Stimulated activated CD4-positive, alpha-beta T cell treated with anti-CD3 and anti-CD28 coated beads, Interleukin-2, amount 100 ng/mL, for 4 hours (primary cell): ENCODE measurements around the gene NEB.

ENCODE experiments used
- DNase-seq: peaks from one replicate; pipeline ENCODE4 v3.0.0-alpha.2; 2020; ENCODE audit warnings: low read depth

The NEB gene

GRCh38 chr2:151733771-151734672, at the start of gene NEB:
TSS of gene NEB (minus strand) at chr2:151734476. CDS start at chr2:151733156, 1,320 bp downstream.
- DNase-seq, result no peak

- no peak for DNase-seq
These were observed 48.9 kb upstream of the NEB start for GRCh38 chr2:151783133-151783520.

GRCh38 chr2:151782378-151783132, 48.3 kb upstream of the NEB start:
- DNase-seq, result no peak

- no peak for DNase-seq
These were observed 47.4 kb upstream of the NEB start for GRCh38 chr2:151781642-151782041.

- DNase-seq, result no peak
These were observed 46.7 kb upstream of the NEB start for GRCh38 chr2:151780938-151781337.

GRCh38 chr2:151777935-151778334, 43.7 kb upstream of the NEB start:
- DNase-seq, result no peak

GRCh38 chr2:151777487-151777886, 43.2 kb upstream of the NEB start:
- no peak for DNase-seq

- no peak for DNase-seq
These were observed 42.1 kb upstream of the NEB start for GRCh38 chr2:151776367-151776766.

- no peak for DNase-seq
These were observed 40.9 kb upstream of the NEB start for GRCh38 chr2:151775057-151775740.

GRCh38 chr2:151774506-151774905, 40.2 kb upstream of the NEB start:
- DNase-seq, result no peak

GRCh38 chr2:151771599-151772358, 37.5 kb upstream of the NEB start:
- no peak for DNase-seq

- DNase-seq, result no peak
These were observed 36.7 kb upstream of the NEB start for GRCh38 chr2:151770995-151771394.

- DNase-seq, result no peak
These were observed 35.3 kb upstream of the NEB start for GRCh38 chr2:151769606-151770005.

GRCh38 chr2:151767536-151767935, 33.3 kb upstream of the NEB start:
- DNase-seq, result no peak

- no peak for DNase-seq
These were observed 32.3 kb upstream of the NEB start for GRCh38 chr2:151766437-151767153.

GRCh38 chr2:151765760-151766410, 31.6 kb upstream of the NEB start:
- no peak for DNase-seq

- no peak for DNase-seq
These were observed 28.4 kb upstream of the NEB start for GRCh38 chr2:151762694-151763093.

- DNase-seq, result no peak
These were observed 27.4 kb upstream of the NEB start for GRCh38 chr2:151761687-151762086.

GRCh38 chr2:151761193-151761592, 26.9 kb upstream of the NEB start:
- no peak for DNase-seq

- no peak for DNase-seq
These were observed 25.9 kb upstream of the NEB start for GRCh38 chr2:151760139-151760650.
